DOHH2 (cell line): Measurements from ENCODE around the gene NDUFAF7.
A peak's percentile ranks its signal among the peaks of the same experiment; 100 is the strongest.
"Not testable (repeated sequence)": the region's sequence is repeated elsewhere in the genome, so short reads cannot be mapped to it uniquely, and the experiment has no call there.

Source experiments
- H3F3A ChIP-seq: fragments of 200-600 bp; sonication (generic), shearing (Covaris generic); 2 replicates; pipeline ENCODE4 v1.6.0; 2016; ENCODE audit warnings: antibody characterized with exemption, mild to moderate bottlenecking; ENCODE audit not compliant: control insufficient read depth, insufficient read depth
- H3K27ac ChIP-seq: fragments of 200-600 bp; sonication (generic); 2 replicates; pipeline ENCODE4 v1.5.1; 2014; ENCODE audit warnings: low read depth, mild to moderate bottlenecking, low read length, moderate library complexity
- H3K27me3 ChIP-seq: fragments of 200-600 bp; sonication (generic); 2 replicates; pipeline ENCODE4 v1.6.1; 2014; ENCODE audit warnings: mild to moderate bottlenecking, low read length, mixed read lengths; ENCODE audit not compliant: control insufficient read depth
- H3K36me3 ChIP-seq: fragments of 200-600 bp; sonication (generic); 2 replicates; pipeline ENCODE4 v1.6.1; 2014; ENCODE audit warnings: mild to moderate bottlenecking, low read length, moderate library complexity, mixed read lengths; ENCODE audit not compliant: control insufficient read depth
- H3K4me1 ChIP-seq: fragments of 200-600 bp; sonication (generic); 2 replicates; pipeline ENCODE4 v1.6.1; 2014; ENCODE audit warnings: mild to moderate bottlenecking, low read length, mixed read lengths; ENCODE audit not compliant: control insufficient read depth
- H3K4me2 ChIP-seq: fragments of 200-600 bp; sonication (generic); 2 replicates; pipeline ENCODE4 v1.6.0; 2014; ENCODE audit warnings: mild to moderate bottlenecking, low read length, moderate library complexity
- H3K4me3 ChIP-seq: fragments of 200-600 bp; sonication (generic); 2 replicates; pipeline ENCODE4 v1.5.1; 2014; ENCODE audit warnings: mild to moderate bottlenecking, low read length, mixed read lengths
- H3K79me2 ChIP-seq: fragments of 200-600 bp; sonication (generic); 2 replicates; pipeline ENCODE4 v1.6.1; 2014; ENCODE audit warnings: mild to moderate bottlenecking, low read length, mixed read lengths; ENCODE audit not compliant: control insufficient read depth
- H3K9me2 ChIP-seq: fragments of 200-600 bp; sonication (generic); replicated peaks from 2 replicates; pipeline ENCODE4 v1.6.1; 2014; ENCODE audit warnings: mild to moderate bottlenecking, low read length, mixed read lengths; ENCODE audit not compliant: control insufficient read depth
- H3K9me3 ChIP-seq: fragments of 200-600 bp; sonication (generic); 2 replicates; pipeline ENCODE4 v1.6.1; 2014; ENCODE audit warnings: antibody characterized with exemption, low read length, mixed read lengths; ENCODE audit not compliant: control insufficient read depth, insufficient read depth
- H4K20me1 ChIP-seq: fragments of 200-600 bp; sonication (generic); 2 replicates; pipeline ENCODE4 v1.6.0; 2014; ENCODE audit warnings: low read depth, mild to moderate bottlenecking, antibody characterized with exemption, low read length, moderate library complexity; ENCODE audit not compliant: control insufficient read depth, insufficient read depth
- EZH2phosphoT487 ChIP-seq: fragments of 200-600 bp; sonication (generic); IDR thresholded peaks from 2 replicates; pipeline ENCODE4 v1.6.1; 2017; ENCODE audit warnings: borderline replicate concordance, mild to moderate bottlenecking, antibody characterized with exemption, low read length, moderate library complexity, mixed read lengths
- TF ChIP-seq, protein P1 (sequence below): fragments of 200-600 bp; sonication (generic); IDR thresholded peaks from one replicate; pipeline ENCODE4 v1.5.1; 2014; ENCODE audit warnings: antibody characterized with exemption, mild to moderate bottlenecking, low read depth, low read length; ENCODE audit not compliant: poor library complexity, severe bottlenecking

Gene NDUFAF7

DNA sequence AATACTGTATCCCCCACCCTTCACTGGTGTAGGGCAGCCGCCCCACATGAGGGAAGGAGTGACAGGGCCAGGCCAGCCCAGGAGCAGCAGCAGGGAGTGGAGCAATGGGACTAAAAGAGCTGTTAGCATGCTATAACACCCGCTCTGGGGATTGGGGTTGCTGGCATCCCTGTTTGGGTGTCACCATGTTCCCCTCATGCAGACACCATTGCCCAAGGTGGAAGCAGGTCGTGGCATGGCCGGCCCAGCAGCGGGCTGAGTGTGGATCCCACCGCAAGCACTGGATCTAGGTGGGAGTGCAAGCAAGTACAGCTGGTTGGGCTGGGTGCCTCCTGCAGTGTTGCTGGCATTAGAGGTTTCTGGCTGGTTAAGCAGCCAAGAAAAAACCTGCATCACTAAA is 39.7 kb upstream of the NDUFAF7 start:
- Histone ChIP-seq H3K36me3 (peaks cover 4% of the 10 kb centered on the region; the same call in 1 of the 2 replicates), H3K4me3 (no peak overlapping the region), H3K27me3 (no peaks in the 10 kb centered on the region), H3F3A (no peaks in the 10 kb centered on the region), H3K27ac (no peak overlapping the region), H3K4me1 (peaks cover 9% of the 10 kb centered on the region), H3K79me2 (peaks cover 4% of the 10 kb centered on the region), H3K4me2 (no peak overlapping the region), H4K20me1 (no peaks in the 10 kb centered on the region), H3K9me2 (no peaks in the 10 kb centered on the region), H3K9me3 (no peaks in the 10 kb centered on the region)
- no peak for TF ChIP-seq EZH2phosphoT487
- TF ChIP-seq, protein P1, sequence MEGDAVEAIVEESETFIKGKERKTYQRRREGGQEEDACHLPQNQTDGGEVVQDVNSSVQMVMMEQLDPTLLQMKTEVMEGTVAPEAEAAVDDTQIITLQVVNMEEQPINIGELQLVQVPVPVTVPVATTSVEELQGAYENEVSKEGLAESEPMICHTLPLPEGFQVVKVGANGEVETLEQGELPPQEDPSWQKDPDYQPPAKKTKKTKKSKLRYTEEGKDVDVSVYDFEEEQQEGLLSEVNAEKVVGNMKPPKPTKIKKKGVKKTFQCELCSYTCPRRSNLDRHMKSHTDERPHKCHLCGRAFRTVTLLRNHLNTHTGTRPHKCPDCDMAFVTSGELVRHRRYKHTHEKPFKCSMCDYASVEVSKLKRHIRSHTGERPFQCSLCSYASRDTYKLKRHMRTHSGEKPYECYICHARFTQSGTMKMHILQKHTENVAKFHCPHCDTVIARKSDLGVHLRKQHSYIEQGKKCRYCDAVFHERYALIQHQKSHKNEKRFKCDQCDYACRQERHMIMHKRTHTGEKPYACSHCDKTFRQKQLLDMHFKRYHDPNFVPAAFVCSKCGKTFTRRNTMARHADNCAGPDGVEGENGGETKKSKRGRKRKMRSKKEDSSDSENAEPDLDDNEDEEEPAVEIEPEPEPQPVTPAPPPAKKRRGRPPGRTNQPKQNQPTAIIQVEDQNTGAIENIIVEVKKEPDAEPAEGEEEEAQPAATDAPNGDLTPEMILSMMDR: no peak

DNA sequence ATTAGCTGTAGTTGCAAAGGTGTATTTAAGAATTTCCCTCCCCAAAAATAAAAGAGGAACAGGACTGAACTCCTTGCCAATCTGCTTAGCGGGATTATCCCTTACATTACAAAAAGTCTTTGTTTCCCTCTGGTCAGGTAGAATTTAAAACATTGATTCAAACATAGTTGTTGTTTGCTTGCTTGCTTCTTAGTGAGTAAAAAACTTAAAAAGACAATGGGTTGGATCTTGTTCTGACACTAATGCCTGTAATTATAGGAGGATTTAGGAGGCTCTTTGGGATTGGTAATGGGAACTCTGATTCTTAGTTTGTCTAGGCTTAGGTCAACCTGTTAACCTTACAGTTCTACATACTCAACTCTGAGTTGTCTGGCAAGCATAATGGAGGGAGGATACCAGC is 38.9 kb upstream of the NDUFAF7 start:
- no peaks in the 10 kb centered on the region for H3K9me2 ChIP-seq
- no peak for TF ChIP-seq EZH2phosphoT487
- TF ChIP-seq, protein P1: no peak
- no peak overlapping the region for H3K4me2 ChIP-seq
- H3F3A ChIP-seq: no peaks in the 10 kb centered on the region
- no peaks in the 10 kb centered on the region for H3K9me3 ChIP-seq
- H4K20me1 ChIP-seq: no peaks in the 10 kb centered on the region
- H3K27ac ChIP-seq: no peak overlapping the region
- peaks cover 5% of the 10 kb centered on the region; the same call in 1 of the 2 replicates for H3K36me3 ChIP-seq
- no peak overlapping the region for H3K4me3 ChIP-seq
- H3K4me1 ChIP-seq: peaks cover 11% of the 10 kb centered on the region
- no peaks in the 10 kb centered on the region for H3K27me3 ChIP-seq
- peaks cover 13% of the 10 kb centered on the region for H3K79me2 ChIP-seq

DNA sequence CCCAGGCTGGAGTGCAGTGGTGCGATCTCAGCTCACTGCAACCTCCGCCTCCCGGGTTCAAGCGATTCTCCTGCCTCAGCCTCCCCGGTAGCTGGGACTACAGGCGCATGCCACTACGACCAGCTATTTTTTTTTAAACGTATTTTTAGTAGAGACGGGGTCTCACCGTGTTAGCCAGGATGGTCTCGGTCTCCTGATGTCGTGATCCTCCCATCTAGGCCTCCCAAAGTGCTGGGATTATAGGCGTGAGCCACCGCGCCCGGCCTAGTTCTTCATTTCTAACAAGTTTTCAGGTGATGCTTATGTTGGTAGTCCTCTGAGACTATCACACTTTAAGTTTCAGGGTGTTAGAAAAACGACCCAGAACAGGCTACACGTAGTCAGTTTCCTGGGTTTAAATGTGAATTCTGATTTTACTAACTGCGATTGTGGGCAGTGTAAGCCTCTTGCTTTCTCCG is 35.6 kb upstream of the NDUFAF7 start:
- H3K9me2 ChIP-seq, H4K20me1 ChIP-seq, H3K9me3 ChIP-seq, H3F3A ChIP-seq, H3K27me3 ChIP-seq: not testable (repeated sequence)
- Histone ChIP-seq H3K4me1 (peaks cover 41% of the 10 kb centered on the region), H3K4me2 (peak overlapping the region; percentile 71), H3K4me3 (peak overlapping the region; percentile 80), H3K36me3 (peaks cover 30% of the 10 kb centered on the region), H3K27ac (peak overlapping the region; percentile 88), H3K79me2 (peaks cover 46% of the 10 kb centered on the region)

DNA sequence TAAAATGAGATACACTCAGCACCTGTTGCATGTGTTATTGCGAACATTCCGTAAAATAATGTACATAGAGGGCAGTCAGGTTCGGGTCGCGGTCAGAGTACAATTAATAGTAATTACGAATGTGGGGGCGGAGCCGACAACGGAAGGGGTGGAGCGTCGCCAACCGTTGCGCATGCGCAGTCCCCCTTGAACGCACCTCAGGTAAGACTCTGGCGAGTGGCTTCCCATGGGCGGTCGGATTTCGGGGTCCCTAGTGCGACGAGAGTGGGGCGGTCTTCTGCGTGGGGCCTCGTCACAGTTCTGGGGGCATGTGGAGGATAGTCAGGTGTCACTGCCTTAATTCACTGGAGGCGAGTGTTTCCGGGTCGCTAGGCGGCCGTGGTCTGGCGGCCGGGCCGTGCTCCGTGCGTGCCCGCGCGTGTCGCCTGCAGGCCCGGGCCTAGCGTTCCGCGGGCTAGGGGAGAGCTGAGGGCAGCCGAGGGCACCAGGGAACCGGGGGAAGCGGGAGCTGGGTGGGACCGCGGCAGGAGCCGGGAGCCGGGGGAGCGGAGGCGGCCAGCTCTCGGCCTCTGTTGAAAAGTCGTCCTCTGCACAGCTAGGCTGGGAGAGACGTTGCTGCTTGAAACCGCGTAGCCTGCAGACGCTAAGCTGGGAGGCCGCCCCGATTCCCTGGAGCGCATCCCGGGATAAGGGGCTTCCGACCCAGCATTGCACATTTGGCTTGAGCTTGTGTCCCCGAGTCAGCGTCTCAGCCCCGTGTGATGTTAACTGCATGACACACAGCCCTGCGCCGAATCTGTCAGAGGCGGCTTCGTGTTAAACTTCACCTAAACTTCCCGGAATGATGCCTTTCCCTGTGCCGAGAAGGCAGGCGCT is 34.9 kb upstream of the NDUFAF7 start, which contains the start of gene CEBPZOS:
CEBPZOS (plus strand) TSS at position 177 of the 876 bp plus-strand sequence. CDS start 3,209 bp downstream, outside the sequence.
- Histone ChIP-seq H3K4me3 (peak within 1 kb of the TSS; percentile 80), H3F3A (peaks cover 16% of the 10 kb centered on the region), H3K79me2 (peaks cover 51% of the 10 kb centered on the region), H4K20me1 (no peaks in the 10 kb centered on the region), H3K4me2 (peak within 1 kb of the TSS; percentile 71), H3K27ac (peak within 1 kb of the TSS; percentile 88), H3K36me3 (peaks cover 36% of the 10 kb centered on the region), H3K9me3 (no peaks in the 10 kb centered on the region), H3K9me2 (no peaks in the 10 kb centered on the region), H3K27me3 (no peaks in the 10 kb centered on the region), H3K4me1 (peaks cover 46% of the 10 kb centered on the region)
- no peak for TF ChIP-seq EZH2phosphoT487
- TF ChIP-seq, protein P1: no peak
